Thyroid gland (tissue), 4 donors: ENCODE results near the gene ITGB1BP2.
"Not testable (repeated sequence)": the region's sequence is repeated elsewhere in the genome, so short reads cannot be mapped to it uniquely, and the experiment has no call there.

Experiments
- CTCF ChIP-seq, 6 experiments: fragments of 200-600 bp in 3 of 6; fragments of 450-650 bp in 3 of 6; sonication (generic) in 3 of 6; IDR thresholded peaks; one replicate each; pipeline ENCODE4 v1.5.1; 2016 to 2019; ENCODE audit warnings: antibody characterized with exemption in 6 of 6, mild to moderate bottlenecking in 2 of 6, inconsistent platforms in 1 of 6, moderate library complexity in 1 of 6
- POLR2A ChIP-seq, 2 donors: fragments of 450-650 bp; IDR thresholded peaks; one replicate each; pipeline ENCODE4 v1.6.1; 2017; ENCODE audit warnings: antibody characterized with exemption in 2 of 2, mild to moderate bottlenecking in 2 of 2, moderate library complexity in 1 of 2

- not testable (repeated sequence) for TF ChIP-seq CTCF, POLR2A (IDR thresholded peaks at IDR 0.05)
These were observed 1.1 kb upstream of the ITGB1BP2 start for GRCh38 chrX:71300495-71300894.
